ENCODE measurements around the gene RNU1-1.
"Not testable (repeated sequence)": the region's sequence is repeated elsewhere in the genome, so short reads cannot be mapped to it uniquely, and the experiment has no call there.

The RNU1-1 gene

DNA sequence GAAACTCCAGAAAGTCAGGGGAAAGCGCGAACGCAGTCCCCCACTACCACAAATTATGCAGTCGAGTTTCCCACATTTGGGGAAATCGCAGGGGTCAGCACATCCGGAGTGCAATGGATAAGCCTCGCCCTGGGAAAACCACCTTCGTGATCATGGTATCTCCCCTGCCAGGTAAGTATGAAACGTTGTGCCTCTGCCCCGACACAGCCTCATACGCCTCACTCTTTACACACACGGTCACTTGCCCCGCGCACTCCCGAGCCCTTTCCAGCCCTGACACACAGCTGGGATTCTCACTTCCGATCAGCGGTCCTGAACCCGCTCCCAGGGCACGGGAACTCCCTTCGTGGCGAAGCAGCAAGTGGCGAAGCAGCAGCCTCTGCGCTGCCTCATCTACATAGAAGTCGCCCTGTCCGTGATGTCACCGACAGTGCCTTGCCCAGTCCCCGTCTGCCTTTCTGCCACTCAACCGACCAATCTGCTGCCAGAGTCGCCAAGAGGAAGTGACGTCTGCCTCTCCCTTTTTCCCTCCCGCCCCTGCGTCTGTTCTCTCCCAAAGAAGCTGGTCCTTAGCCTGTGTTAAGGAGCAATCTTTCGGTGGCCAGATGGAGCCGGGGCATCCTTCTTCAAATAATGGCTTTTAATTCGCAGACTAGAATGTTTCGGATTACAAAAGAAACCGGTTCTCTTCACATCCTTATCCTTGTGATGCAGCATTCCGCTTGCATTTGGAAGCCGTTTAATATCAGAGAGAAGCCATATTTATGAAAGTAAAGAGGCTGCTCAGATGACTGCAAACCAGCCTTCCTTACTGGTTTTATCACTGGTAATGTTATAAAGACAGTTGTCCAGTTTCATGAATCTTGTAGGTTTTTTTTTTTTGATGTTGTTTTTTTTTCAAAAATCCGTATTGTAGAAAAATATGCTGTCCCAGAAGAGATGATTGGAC, at the start of gene RNU1-1:
RNU1-1 (minus strand) TSS at position 179 of the 949 bp plus-strand sequence.
- peak; percentile 87 for DNase-seq (ENCODE audit: low read depth)

DNA sequence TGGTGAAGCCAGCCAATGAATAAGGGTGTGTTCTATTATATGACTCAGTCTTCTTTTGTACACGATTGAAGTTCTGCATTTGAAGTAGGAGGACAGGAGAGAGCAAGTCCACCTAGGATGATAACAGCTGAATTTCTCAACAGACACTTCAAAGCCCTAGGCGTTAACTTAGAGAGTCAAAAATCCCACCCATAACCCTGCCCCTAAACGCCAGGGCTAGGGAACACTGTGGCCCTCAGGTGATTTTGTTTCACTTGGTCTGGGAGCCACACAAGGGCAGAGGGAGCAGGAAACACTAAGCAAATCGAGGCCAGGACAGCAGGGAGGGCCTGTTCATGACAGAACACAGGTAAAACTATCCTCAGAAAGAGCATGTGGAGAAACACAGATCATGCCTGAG, 47.0 kb upstream of the RNU1-1 start:
- not testable (repeated sequence) for DNase-seq (ENCODE audit: low read depth)

DNA sequence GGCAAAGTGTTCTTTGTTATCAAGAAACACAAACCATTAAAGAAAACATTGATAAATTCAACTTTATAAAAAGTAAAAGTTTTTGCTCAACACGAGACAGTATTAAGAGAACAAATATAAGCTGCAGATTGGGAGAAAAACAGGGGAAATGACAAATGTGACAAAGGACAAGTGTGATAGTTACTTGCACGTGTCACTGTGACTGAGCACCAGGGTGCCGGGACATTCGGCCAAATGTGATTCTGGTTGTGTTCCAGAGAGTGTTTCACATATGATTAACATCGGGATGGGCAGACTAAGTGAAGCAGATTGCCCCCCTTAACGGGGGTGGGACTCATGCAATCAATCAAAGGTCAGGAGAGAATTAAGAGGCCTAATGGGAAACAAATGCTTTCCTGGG, 46.4 kb upstream of the RNU1-1 start:
- not testable (repeated sequence) for DNase-seq (ENCODE audit: low read depth)

DNA sequence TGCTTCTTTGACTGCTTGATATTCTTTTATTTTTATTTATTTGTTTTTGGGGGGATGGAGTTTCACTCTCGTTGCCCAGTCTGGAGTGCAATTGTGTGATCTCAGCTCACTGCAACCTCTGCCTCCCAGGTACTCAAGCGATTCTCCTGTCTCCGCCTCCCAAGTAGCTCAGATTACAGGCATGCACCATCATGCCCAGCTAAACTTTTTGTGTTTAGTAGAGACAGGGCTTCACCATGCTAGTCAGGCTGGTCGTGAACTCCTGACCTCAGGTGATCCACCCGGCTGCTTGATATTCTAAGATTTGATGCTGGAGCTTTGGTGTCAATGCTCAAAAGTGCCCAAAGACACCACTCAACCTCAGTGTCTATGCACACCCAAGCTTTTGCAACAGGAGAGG, 45.6 kb upstream of the RNU1-1 start:
- DNase-seq (ENCODE audit: low read depth): not testable (repeated sequence)

DNA sequence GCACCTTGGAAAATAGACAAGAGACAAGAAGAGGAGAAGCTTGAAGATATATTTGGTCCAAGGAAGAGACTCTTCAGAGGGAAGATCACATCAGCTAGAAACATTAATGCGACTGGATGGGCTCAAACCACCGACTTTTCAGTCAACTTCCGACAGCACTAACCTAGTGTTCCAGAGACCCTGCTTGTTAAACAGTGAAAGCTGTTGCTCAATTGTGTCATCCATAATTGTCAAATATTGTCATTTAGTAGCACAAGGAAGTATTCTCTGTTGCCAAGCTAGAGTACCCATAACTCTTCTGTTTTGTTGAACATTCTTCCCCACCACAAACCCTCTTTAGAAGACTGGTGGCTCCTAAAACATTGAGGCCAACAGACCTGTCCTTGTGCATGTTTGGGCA, 42.9 kb upstream of the RNU1-1 start:
- not testable (repeated sequence) for DNase-seq (ENCODE audit: low read depth)

DNA sequence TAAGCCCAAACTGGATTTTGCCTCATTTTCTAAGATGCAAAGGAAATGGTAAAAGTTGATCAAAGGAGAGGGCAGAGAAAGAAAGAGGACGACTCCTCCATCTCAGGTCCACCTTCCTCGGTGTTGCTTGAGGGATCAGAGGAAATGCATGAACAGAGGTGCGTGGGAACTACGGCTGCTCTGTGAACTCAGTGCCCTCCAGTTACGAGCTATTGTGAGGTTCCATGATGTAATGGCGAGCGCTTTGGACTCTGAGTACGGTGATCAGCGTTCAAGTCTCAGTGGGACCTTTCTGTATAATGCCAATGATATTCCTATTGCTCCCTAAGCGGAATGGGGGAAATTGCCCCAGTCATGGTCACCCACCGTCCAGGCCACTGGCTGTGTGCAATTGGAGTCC, 39.2 kb upstream of the RNU1-1 start:
- not testable (repeated sequence) for DNase-seq (ENCODE audit: low read depth)

DNA sequence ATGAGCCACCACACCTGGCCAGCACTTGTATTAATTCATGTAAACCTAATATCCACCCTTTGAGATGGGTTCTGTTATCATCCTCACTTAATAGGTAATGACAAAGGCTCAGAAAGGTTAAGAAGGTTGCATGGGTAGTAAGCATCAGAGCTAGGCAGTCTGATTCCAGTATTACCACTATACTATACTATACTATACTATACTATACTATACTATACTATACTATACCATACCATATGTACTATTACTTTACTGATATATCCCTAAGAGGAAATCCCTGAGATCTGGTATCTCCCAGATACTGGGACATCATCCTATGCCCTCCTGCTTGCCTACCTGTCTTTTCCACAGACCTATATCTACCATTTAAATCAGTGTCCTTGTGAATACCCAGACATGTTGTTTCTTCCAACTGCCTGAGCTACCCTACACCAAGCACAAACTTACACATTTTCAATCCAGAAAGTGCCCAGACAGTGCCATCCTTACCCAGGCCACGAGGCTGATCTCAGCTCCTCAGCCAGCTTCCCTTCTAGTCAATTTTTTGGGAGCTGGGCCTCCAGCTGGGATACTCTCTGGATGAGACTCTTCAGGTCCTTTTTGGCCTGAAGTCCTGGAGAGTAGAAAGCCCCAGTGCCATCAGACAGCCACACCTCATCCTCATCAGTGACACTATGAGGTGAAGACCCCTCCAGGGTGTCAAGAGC, 36.3 kb upstream of the RNU1-1 start:
- DNase-seq (ENCODE audit: low read depth): not testable (repeated sequence)

DNA sequence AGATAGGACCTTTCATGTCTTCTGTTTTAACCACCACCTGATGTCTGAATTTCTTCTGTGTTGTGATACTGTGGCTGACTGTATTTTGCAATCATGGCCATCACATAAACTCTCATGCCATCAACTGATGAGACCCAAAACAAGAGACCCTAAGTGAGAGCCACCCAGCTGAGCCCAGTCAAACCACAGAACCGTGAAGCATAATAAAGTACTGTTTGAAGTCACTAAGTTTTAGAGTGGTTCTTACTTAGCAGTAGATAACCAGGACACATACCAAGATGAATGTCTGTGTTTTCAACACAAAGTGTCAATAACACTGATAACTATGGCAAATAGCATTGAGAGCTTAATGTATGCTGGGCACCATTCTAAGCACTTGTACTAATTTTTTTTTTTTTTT, 35.5 kb upstream of the RNU1-1 start:
- DNase-seq (ENCODE audit: low read depth): not testable (repeated sequence)

DNA sequence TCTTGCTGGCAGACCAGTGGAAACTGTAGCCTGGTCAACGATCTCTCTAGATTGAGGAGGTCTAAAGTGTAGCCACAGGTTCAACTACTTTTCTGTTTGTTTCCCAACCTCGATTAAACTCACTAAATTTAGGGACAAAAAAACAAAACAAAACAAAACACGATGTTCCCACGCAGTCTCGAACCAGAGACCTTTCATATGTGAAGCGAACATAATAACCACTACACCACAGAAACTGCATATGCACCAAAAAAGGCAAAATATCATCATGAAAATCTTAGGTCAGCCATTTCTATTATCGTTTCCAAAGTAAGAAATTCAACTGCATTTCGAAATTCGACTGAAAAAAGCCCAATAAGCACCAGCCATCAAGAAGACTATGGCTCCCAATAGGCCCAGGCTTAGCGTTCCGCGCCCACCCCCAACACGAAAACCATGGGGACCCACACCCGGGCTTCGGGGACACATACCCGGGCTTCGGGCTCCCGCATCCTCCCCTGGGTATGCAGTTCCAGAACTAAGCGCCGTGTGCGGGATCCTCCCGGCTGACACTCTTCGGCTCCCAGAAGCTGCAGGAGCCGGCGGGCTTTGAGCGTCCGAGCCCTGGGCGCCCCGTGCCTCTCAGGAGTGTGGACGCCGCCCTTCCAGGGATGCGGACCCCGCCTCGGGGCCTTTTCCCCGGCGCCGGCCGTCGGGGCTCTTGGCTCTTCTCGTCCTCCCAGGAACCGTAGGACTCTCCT, 33.6 kb upstream of the RNU1-1 start:
- not testable (repeated sequence) for DNase-seq (ENCODE audit: low read depth)

DNA sequence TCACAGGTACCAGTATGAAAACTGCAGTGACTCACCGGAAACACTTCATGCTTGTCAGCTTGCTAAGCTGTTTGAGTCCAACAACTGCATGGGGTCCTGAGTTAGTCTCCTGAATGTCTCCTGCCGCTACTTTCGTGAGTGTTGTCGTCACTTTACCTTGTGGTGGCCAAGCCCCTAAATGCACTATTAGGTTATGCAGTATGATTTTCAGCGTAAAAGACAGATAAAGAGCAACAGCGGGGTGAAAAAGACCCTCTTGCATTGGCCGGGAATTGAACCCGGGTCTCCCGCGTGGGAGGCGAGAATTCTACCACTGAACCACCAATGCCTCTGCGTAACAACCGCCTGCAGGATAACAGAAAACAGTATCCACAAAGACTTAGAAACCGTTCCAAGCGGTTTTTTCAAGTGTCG, 31.6 kb upstream of the RNU1-1 start:
- DNase-seq (ENCODE audit: low read depth): peak; percentile 57

DNA sequence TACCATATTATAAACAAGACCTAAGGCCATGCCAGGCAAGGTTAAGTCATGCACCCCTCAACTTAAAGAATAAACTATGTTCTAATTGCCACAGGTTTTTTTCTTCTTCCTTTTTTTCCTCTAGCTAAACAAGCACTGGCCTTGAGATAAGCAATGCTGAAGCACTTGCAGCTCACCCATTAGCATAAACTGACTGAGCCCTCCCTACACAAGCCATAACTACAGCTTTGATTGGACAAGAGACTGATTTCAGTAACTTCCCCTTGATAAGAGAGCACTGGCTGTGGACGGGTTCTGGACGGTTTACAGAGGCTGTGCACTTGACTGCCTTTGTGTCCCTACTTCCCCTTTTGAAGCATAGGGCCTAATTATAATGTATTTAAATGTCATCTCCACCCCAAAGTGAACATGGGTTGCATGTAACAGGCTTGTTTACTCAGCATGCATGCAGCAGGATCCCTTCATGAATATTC, 26.4 kb upstream of the RNU1-1 start:
- DNase-seq (ENCODE audit: low read depth): not testable (repeated sequence)

DNA sequence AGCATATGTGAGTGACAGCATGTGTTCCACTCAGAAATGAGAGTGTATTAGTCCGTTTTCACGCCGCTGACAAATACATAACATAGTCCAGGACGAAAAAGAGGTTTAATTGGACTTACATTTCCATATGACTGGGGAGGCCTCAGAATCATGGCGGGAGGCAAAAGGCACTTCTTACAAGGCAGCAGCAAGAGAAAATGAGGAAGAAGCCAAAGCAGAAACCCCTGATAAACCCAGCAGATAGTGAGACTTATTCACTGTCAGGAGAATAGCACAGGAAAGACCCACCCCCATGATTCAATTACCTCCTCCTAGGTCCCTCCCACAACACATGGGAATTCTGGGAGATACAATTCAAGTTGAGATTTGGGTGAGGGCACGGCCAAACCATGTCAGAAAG, 23.4 kb upstream of the RNU1-1 start:
- DNase-seq (ENCODE audit: low read depth): not testable (repeated sequence)

DNA sequence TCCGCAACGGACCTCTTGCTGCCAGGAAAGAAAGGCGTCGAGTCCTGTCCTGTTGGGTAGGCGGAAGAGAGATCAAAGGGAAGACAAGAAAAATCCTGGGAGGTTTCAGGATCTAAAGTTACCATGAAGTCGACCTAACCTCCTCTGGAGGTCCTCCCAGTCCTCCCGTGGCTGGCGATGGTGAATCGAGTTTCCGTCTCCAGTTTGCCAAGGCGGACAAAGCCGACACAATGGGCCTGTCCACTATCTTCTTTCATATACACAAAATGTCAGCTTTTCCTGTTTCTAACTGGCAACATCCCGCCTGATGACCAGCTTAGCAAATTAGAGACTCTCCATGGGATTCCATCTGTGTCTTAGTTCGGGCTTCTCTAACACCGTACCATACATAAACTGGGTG, 22.7 kb upstream of the RNU1-1 start:
- DNase-seq (ENCODE audit: low read depth): not testable (repeated sequence)

DNA sequence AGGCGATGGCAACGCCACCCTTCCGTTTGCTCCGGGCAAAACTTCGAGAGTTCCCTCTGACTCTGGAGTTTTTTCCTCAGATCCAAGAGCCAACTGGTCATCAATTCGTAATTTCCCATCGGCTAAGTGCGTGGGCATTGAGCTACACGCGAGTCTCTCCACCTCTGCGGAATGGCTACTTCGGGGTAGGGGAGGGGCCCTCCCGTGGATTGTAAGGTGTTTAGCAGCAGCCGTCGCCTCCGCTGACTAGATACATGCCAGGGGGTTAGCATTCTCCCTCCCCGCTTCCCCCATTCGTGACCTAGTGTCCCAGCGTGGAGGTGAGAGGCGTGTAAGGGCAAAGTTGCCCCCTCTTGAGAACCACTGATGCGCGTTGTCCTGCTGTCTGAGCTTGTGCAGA, 21.8 kb upstream of the RNU1-1 start:
- not testable (repeated sequence) for DNase-seq (ENCODE audit: low read depth)

DNA sequence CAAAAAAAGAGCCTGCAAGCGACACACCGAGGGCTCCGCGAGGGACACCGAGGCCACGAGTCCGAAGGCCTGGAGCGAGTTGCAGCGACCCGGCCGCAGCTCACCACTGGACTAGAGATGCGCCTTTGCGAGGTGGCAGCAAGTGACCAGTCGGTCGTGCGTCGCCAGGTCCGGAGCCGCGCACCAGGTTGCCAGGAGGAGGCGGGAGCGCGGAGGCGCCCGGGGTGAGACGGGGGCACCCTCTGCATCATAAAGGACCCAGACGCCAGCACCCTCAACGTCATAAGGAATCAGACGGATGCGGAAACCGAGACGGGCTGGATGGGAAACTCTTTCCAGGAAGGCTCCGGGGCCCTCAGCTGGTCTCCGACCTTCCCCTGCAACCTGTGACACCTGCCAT, 21.4 kb upstream of the RNU1-1 start:
- DNase-seq (ENCODE audit: low read depth): peak; percentile 5

DNA sequence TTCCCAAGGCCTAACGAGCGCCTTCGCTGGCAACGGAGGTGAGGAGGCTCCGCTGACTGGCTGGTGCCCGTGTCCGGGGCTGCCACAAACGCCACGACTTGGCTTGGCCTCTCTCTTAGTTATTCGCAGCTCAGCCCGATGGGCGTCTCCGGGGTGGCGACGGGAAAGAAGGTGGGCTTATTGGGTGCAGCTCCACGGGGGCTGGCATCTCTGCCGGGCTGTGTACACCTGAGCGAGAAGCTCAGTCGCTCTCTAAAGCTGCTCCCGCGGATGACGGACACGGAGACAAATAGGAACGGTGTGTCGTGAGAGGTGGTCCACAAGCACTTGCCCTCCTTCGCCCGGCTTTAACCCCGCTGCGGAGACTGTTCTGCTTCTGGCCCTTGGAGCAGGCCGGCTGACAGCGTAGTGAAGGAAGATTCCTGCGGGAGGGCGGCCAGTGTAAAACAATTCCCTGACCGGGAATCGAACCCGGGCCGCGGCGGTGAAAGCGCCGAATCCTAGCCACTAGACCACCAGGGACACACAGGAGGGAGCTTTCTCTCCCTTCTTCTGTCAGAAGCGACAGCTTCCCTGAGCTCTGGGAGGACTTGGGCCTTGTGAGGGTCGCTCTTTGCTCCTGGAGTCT, 20.9 kb upstream of the RNU1-1 start:
- peak; percentile 74 for DNase-seq (ENCODE audit: low read depth)

DNA sequence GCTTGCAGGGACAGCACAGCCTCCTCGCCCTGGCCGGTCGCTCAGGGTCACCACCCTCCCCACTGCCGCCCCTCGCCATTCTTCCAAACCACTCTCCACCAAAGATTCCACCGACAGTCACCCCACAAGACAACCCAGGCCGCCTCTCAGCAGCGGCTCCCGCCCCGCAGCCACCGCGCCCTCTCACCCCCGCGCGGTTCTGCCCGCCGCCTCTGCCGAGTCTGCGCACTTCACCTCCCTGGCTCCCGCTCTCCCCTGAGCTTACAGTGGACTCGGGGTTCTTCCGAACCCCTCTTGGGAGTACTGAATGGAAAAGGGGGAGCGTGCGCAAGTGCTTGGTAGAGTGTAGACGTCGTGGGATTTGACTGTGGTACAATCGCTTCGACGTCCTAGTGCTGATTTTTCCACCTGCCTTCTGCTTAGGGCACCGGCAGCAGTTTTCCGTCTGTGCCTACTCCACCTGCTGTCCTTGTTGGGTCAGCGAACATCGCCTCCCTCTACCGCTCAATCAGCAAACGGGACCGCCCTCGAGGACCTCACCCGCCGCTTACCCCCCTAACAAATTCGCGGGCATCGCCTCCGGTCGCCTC, 20.2 kb upstream of the RNU1-1 start:
- not testable (repeated sequence) for DNase-seq (ENCODE audit: low read depth)

DNA sequence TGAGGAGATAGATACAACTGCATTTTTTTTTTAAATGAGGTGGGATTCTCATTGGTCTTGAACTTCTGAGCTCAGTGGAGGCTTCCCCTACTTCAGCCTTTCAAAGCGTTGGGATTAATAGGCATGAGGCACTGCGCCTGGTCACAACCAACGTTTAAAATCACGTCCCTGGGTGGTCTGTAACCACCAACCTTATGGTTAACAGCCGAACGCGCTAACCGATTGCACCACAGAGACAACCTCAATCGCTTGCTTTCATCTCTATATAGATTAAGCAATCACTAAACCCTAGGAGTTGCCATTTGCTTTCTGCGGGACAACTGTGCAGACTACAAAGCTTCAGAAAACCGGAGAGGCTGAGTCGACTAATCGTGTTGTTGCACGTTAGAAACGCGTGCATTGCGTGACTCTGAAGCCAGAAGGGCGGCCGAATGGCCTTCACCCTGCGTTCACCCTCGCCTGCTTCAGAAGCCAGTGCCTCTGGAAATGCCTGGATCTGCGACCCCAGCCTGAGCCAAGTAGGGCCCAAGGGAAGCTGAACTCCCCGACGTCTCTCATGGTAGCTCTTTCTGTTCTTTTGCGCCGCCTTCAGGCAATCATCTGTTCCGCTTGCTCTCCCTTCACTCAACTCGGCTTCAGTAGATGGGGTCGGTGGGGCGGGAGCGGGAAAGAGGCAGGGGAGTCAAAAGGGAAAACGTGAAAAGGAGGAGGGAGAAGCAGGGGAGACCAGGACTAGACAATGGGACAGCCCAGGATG, 18.3 kb upstream of the RNU1-1 start:
- DNase-seq (ENCODE audit: low read depth): not testable (repeated sequence)

DNA sequence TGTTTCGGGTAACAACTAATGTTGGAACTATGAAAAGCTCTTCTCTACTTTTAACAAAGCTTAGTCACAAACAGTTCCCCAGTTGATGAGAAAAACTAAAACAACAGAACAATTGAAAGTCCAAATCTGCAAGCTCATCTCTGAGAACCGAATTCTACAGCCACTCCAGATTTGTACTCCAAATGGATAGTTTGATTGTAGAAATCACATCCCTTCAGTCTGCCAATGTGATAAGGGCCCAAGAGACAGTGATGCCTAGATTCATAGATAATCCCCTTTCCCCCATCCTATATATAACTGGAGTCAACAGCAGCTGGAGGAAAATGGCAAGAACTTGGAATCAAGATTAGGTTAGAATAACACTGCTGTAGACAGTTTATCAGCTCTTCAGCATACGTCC, 14.3 kb upstream of the RNU1-1 start:
- not testable (repeated sequence) for DNase-seq (ENCODE audit: low read depth)

DNA sequence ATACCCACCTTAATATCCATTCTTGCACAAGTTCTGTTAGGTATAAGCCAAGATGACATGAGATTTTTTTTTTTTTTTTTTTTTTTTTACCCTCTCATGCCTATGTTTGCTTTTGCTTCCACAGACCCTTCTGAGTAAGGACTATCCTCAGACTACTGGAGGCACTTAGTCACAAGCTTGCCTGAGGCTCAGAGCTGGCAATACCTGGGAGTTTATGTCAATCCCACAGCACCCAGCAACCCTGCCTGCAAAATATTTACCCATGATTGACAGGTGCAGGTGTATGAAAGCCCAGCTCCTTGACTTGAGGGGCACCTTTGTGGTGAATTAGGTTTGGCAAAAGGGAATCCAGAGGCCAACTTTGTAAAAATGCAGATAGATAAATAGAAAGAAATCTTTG, 11.7 kb upstream of the RNU1-1 start:
- not testable (repeated sequence) for DNase-seq (ENCODE audit: low read depth)

Measured in EH (cell line).